Urinary bladder (tissue), 4 donors: ENCODE results near the gene MYRIP. TPM values are rescaled to one million over a fixed set of nuclear protein-coding genes. Genes with fewer than 3 reads are reported as not detected.
A peak's percentile ranks its signal among the peaks of the same experiment; 100 is the strongest.

Experiments
- DNase-seq: peaks from one replicate; pipeline ENCODE4 v3.0.0-alpha.2; 2015; ENCODE audit errors: extremely low spot score
- H3K27ac ChIP-seq: one replicate; pipeline ENCODE4 v1.5.1; 2013; ENCODE audit warnings: low read depth, mild to moderate bottlenecking, moderate library complexity
- H3K36me3 ChIP-seq: one replicate; pipeline ENCODE4 v1.6.1; 2013; ENCODE audit warnings: mild to moderate bottlenecking, moderate library complexity; ENCODE audit not compliant: insufficient read depth
- H3K4me1 ChIP-seq: one replicate; pipeline ENCODE4 v1.6.1; 2013; ENCODE audit warnings: mild to moderate bottlenecking, moderate library complexity; ENCODE audit not compliant: insufficient read depth
- H3K4me3 ChIP-seq: one replicate; pipeline ENCODE4 v1.5.1; 2013; ENCODE audit warnings: low read depth, low read length
- WGBS: extraction: QIAGEN DNeasy Blood & Tissue Kit; methylation state at CpG from one replicate; pipeline ENCODE4 v1.1.7; 2013; 5-methylcytosine and 5-hydroxymethylcytosine counted together
- polyA plus RNA-seq: library from polyadenylated mRNA; stranded (reverse); fragments of 200-250 nt; gene quantifications from one replicate; pipeline ENCODE4 v1.2.3, GENCODE V29; 2013
- small RNA-seq: library from RNA; depleted of rRNA; stranded (forward); fragments of <200 nt; gene quantifications from one replicate; pipeline ENCODE3, GENCODE V24; 2014
- total RNA-seq: library from RNA; depleted of rRNA; stranded (reverse); fragments of >200 nt; gene quantifications from one replicate; pipeline ENCODE4 v1.2.3, GENCODE V29; 2014
- donor health status: healthy with polysubstance abuse.
- donor health status: healthy.

Gene MYRIP
- total and polyA plus RNA-seq, 2 donors: 2.9 to 4.4 TPM

DNA sequence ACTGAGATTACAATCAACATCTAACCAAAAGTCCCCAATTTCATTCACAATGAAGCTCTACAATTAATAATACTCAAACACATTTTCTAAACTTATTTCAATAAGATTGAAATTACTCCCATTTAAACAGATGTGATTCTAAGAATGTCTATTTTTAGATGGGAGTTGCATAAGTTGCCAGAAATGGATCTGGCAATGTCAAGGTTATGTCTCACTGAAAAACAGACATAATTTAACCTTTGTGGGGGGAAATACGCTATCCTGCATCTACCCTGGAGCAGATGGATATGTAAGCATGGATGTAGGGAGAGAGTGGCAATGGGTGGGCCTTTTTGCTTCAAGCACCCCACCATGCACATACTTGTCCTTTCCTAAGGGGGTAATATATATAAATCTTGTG, 493.4 kb downstream of the MYRIP start:
- H3K4me1 ChIP-seq: no peaks in the 10 kb centered on the region
- no peak for DNase-seq
- no peak overlapping the region for H3K4me3 ChIP-seq
- H3K36me3 ChIP-seq: no peaks in the 10 kb centered on the region
- H3K27ac ChIP-seq: no peak overlapping the region
- WGBS: 65% methylated on average over 1 of the region's 1 CpG

DNA sequence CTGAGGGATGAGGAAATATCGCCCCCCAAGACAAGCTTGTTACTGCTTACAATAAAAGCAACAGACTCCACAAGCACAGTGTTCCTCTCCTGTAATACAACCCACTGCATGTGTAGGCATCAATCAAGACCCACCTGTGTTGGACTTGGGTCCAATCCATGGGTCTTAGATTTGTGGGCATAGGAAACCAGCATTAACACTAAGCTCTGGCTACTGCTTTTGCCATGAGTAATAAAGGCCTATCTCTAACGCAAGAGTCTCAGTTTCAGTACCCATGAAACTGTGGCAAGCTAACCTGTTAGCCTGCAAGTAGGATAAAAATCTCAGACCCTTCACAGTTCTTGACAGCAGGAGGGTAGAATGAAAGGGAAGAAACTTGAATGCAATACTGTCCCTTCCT, 494.9 kb downstream of the MYRIP start:
- 91% methylated on average over 2 of the region's 2 CpGs for WGBS
- H3K36me3 ChIP-seq: no peaks in the 10 kb centered on the region
- no peak overlapping the region for H3K4me3 ChIP-seq
- no peaks in the 10 kb centered on the region for H3K4me1 ChIP-seq
- H3K27ac ChIP-seq: no peak overlapping the region
- DNase-seq: no peak

DNA sequence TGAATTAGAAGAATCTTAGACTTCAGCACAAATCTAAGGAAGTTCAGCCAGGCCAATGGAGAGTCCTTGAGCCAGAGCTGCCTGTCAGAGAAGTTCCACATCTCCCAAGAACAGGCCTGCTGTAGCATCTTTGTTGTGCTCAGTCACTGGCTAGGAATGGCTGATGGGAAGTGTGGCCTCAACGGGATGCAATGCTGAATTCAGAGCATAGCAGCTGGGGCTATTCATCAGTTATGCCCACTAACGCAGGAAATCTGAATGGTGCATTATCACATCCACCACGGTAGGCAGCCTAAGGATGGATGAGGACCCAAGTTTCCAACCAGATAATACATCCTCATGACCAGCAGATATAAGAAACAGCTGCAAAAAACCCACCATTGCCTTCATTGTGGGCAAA, 496.9 kb downstream of the MYRIP start:
- Histone ChIP-seq H3K27ac (no peak overlapping the region), H3K4me1 (no peaks in the 10 kb centered on the region), H3K36me3 (no peaks in the 10 kb centered on the region), H3K4me3 (no peak overlapping the region)
- 87% methylated on average over 3 of the region's 3 CpGs for WGBS
- DNase-seq: no peak

DNA sequence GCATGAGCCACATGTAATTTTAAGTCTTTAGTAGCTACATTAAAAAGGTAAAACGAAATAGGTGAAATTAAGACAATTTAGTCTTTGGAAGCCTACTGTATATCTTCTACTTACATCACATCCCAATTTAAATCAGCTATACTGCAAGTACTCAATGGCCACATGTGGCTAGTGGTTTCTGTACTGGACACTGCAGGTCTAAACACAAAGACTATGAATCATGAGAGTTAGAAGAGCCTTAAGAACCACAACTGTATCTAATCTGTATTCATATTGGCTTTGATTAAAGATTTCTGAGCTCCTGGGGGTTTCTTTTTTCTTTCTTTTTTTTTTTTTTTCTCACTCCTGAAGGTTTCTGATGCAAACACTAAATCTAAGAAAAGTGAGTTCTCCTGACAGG, 497.8 kb downstream of the MYRIP start:
- 77% methylated on average over 1 of the region's 1 CpG for WGBS
- H3K27ac ChIP-seq: no peak overlapping the region
- no peaks in the 10 kb centered on the region for H3K4me1 ChIP-seq
- no peaks in the 10 kb centered on the region for H3K36me3 ChIP-seq
- no peak for DNase-seq
- H3K4me3 ChIP-seq: no peak overlapping the region

DNA sequence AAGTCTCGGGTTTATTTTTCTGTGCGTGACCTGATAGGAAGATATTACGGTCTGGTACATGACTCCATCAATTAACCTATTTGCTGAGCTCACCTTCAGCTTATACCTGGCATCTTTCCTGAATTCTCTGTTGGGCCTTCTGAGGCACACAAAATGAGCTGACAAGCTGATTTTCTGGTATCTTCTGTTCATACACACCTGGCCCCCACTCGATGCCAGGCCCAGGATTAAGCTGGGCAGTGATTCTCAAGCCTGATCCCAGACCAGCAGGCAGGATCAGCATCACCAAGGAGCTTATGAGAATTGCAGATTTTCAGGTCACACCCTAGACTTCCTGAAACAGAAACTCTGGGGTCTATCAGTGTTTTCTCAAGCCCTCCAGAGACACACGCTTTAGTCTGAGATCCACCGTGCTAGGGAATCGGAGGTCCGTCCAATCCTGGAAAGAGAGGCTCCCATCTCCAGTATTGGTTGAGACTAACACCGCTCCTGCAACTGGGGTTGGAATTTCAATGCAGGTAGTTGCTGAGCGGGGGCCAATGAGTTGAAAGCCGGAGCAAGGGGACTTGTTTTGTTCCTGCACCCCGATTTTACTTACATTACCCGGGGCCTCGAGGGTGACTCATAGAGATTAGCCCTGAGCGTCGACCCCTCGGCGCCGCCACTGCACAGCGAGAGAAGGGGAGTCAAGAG, 499.5 kb downstream of the MYRIP start:
- 24% methylated on average over 20 of the region's 20 CpGs for WGBS

DNA sequence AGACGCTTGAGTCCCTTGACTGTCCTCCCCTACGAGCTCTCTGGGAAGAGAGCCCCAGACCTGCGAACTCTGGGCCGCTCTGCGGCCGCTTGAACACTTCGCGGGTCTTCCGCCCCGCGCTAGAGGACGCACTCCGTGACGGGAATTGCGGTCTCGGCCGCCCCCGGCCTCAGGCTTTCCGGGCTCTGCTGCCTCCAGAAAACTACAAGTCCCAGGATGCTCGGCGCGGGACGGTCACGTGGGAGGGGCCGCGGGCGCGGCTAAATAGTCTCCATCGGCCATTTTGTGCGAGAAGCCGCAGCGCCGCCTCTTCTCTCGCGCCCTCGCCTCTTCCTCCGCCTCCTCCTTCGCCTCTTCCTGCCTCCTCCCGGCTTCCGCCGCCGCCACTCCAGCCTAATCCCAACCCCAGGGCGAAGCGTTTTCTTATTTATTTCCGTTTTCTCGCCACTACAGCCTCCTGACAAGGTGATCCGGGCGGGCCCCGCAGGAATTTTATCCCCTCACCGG, 500.1 kb downstream of the MYRIP start, which contains the start of gene EIF1B:
EIF1B (plus strand) TSS at position 290 of the 507 bp plus-strand sequence. CDS start 235 bp downstream, outside the sequence.
- Histone ChIP-seq H3K4me3 (peak within 1 kb of the TSS; percentile 99), H3K36me3 (peaks cover 2% of the 10 kb centered on the region), H3K4me1 (no peaks in the 10 kb centered on the region), H3K27ac (peak within 1 kb of the TSS; percentile 98)
- DNase-seq: peak; percentile 95
- 0% methylated on average over 50 of the region's 50 CpGs for WGBS

More for the DNA sequence above, 499.5 kb downstream of the MYRIP start:
- H3K4me1 ChIP-seq: no peaks in the 10 kb centered on the region
- H3K4me3 ChIP-seq: peak overlapping the region; percentile 38
- peak overlapping the region; percentile 82 for H3K27ac ChIP-seq
- DNase-seq: no peak
- peaks cover 1% of the 10 kb centered on the region for H3K36me3 ChIP-seq

Small RNA genes within 50 kb of the gene (small RNA-seq; reads per million reads assigned to genes)
- gene RF00264 (not detected), gene RN7SL411P (not detected), gene RNU4-56P (not detected)
